Measurements from ENCODE around the gene TMA7. TPM values are rescaled to one million over a fixed set of nuclear protein-coding genes. Genes with fewer than 3 reads are reported as not detected.

The TMA7 gene
- total RNA-seq, 2 donors from 2014 or later, result 290 to 326 TPM

DNA sequence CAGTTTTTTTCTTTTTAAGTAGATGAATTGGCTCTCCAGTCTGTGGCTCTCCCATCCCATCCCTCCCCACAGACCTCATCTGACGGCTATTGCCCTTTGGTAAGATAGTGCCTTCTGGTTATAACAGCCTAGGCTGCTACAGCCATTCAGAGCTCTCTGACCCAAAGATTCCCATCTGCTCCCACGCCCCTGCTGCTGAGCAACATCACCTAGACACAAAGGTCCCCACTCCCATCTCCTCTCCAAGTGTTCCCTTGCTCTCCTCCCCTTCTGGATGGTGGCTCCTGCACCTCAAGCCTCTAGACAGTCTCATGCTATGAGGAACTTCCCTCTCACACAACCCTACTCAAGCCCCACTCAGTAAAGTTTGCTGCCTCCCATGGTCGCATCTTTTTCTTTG is 44.3 kb upstream of the TMA7 start:
- Histone ChIP-seq H3K4me3 (ENCODE audit: low read length) (no peak overlapping the region), H3K9ac (ENCODE audit: extremely low read depth, low read length, poor library complexity, severe bottlenecking) (no peak overlapping the region), H3K27ac (ENCODE audit: low read depth, low read length) (no peak overlapping the region), H3K27me3 (ENCODE audit: control insufficient read depth, insufficient read depth, low read length, poor library complexity, severe bottlenecking) (peaks cover 5% of the 10 kb centered on the region), H3K4me1 (ENCODE audit: control insufficient read depth, insufficient read depth, low read length) (no peaks in the 10 kb centered on the region), H3K9me3 (ENCODE audit: control insufficient read depth, low read length) (no peaks in the 10 kb centered on the region), H3K36me3 (ENCODE audit: control insufficient read depth, insufficient read depth, low read length) (peaks cover 3% of the 10 kb centered on the region)
- H3K4me3 Mint-ChIP-seq, result no peak overlapping the region
- WGBS, 2 experiments (ENCODE audit: insufficient coverage in 1 of 2, insufficient read length in 1 of 2), result 47 to 74% methylated on average over 2 to 3 of the region's 3 CpGs
- H3K36me3 Mint-ChIP-seq (ENCODE audit: low read depth), result peaks cover 2% of the 10 kb centered on the region
- H3K27ac Mint-ChIP-seq, result no peak overlapping the region
- no peaks in the 10 kb centered on the region for H3K9me3 Mint-ChIP-seq
- TF ChIP-seq, protein P1, sequence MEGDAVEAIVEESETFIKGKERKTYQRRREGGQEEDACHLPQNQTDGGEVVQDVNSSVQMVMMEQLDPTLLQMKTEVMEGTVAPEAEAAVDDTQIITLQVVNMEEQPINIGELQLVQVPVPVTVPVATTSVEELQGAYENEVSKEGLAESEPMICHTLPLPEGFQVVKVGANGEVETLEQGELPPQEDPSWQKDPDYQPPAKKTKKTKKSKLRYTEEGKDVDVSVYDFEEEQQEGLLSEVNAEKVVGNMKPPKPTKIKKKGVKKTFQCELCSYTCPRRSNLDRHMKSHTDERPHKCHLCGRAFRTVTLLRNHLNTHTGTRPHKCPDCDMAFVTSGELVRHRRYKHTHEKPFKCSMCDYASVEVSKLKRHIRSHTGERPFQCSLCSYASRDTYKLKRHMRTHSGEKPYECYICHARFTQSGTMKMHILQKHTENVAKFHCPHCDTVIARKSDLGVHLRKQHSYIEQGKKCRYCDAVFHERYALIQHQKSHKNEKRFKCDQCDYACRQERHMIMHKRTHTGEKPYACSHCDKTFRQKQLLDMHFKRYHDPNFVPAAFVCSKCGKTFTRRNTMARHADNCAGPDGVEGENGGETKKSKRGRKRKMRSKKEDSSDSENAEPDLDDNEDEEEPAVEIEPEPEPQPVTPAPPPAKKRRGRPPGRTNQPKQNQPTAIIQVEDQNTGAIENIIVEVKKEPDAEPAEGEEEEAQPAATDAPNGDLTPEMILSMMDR (conservative IDR thresholded peaks at IDR 0.05), result no peak
- no peak for DNase-seq
- no peaks in the 10 kb centered on the region for H3K4me1 Mint-ChIP-seq
- H3K27me3 Mint-ChIP-seq (ENCODE audit: insufficient read depth), result peaks cover 15% of the 10 kb centered on the region

DNA sequence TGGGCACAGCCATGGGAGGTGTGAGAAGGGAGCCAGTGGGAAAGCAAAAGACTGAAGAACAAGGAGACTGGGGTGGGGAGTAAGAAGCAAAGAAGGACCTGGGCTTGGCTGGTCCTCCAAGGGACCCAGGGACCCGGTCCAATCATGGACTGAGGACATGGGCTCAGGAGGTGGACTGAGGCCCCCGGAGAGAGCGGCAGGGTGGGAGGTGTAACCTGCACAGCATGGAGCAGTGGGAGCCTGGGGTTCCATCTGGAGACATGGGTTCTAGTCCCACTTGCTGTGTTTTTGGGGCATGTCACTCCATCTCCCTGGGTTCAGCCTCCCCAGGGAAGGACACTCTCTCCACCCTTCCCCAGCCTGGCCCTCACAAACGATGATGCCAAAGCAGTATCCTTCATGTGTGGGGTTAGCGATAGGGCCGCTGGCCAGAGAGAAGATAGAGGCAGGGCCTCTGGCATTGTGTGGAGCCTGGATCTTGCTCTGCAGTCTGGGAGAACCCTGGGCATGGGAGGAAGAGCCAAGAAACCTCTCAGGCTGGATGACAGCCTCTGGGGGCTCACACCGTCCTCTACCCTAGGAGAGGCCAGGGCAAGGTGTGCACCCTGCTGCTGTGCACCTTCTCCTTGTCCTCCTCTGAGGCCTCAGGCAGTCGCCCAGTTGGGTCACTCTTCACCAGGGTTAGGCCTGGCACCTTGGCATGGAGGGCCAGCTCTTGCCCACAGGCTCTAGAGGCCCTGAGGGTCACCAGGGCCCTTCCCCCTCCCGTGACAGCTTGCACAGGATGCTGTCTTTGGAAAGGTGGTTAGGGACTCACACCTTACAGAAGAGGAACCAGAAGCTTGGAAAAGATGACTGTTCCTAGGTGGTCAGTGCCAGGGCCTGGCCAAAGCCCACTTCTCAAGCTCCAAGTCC is 42.0 kb upstream of the TMA7 start:
- Mint-ChIP-seq H3K9me3 (no peaks in the 10 kb centered on the region), H3K27me3 (ENCODE audit: insufficient read depth) (peaks cover 11% of the 10 kb centered on the region), H3K4me1 (no peaks in the 10 kb centered on the region), H3K4me3 (no peak overlapping the region), H3K27ac (no peak overlapping the region), H3K36me3 (ENCODE audit: low read depth) (peaks cover 16% of the 10 kb centered on the region)
- H3K27me3 ChIP-seq (ENCODE audit: control insufficient read depth, insufficient read depth, low read length, poor library complexity, severe bottlenecking), result peaks cover 5% of the 10 kb centered on the region
- 85 to 95% methylated on average over 9 of the region's 9 CpGs for WGBS, 2 experiments (ENCODE audit: insufficient coverage in 1 of 2, insufficient read length in 1 of 2)
- no peaks in the 10 kb centered on the region for H3K4me1 ChIP-seq (ENCODE audit: control insufficient read depth, insufficient read depth, low read length)
- H3K36me3 ChIP-seq (ENCODE audit: control insufficient read depth, insufficient read depth, low read length), result peaks cover 16% of the 10 kb centered on the region
- H3K9me3 ChIP-seq (ENCODE audit: control insufficient read depth, low read length), result no peaks in the 10 kb centered on the region
- peak; percentile 44 for DNase-seq
- H3K9ac ChIP-seq (ENCODE audit: extremely low read depth, low read length, poor library complexity, severe bottlenecking), result no peak overlapping the region
- TF ChIP-seq, protein P1 (conservative IDR thresholded peaks at IDR 0.05), result no peak
- H3K27ac ChIP-seq (ENCODE audit: low read depth, low read length), result no peak overlapping the region
- no peak overlapping the region for H3K4me3 ChIP-seq (ENCODE audit: low read length)

DNA sequence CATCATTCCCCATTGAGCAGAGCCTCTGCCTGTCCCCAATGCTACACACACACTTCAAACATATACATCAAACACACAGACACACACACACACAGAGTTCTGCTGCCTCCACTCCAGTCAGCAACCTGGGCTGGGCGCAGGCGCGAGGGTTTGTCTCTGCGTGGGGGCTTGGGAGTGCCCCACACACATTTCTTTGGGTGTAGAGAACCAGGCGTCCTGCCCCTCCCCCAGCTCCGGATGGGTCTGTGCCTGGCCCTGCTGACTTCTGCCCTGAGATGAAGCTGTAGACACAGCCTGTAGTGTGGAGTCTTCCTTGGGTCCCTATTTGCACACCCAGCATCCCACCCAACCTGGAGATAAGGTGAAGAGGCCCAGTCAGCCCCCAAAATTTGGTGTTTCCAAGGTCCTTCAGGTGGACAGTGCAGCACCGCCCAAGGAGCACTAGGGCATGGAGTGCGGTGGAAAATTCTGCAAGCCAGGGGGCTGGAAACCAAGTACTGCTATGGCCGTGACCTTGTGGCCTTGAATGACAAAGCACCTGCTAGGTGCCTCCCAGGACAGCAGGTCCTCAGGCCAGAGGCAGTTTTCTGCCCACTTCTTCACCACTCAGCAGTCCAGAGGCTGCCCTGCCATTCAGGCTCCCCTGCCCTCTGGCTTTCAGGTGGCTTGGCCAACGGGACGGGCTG is 41.2 kb upstream of the TMA7 start:
- no peaks in the 10 kb centered on the region for H3K4me1 Mint-ChIP-seq
- WGBS, 2 experiments (ENCODE audit: insufficient coverage in 1 of 2, insufficient read length in 1 of 2), result 87% methylated on average over 4 to 11 of the region's 11 CpGs
- Histone ChIP-seq H3K27ac (ENCODE audit: low read depth, low read length) (peak overlapping the region; percentile 53), H3K4me1 (ENCODE audit: control insufficient read depth, insufficient read depth, low read length) (no peaks in the 10 kb centered on the region), H3K9me3 (ENCODE audit: control insufficient read depth, low read length) (no peaks in the 10 kb centered on the region), H3K27me3 (ENCODE audit: control insufficient read depth, insufficient read depth, low read length, poor library complexity, severe bottlenecking) (peaks cover 5% of the 10 kb centered on the region), H3K36me3 (ENCODE audit: control insufficient read depth, insufficient read depth, low read length) (peaks cover 23% of the 10 kb centered on the region), H3K9ac (ENCODE audit: extremely low read depth, low read length, poor library complexity, severe bottlenecking) (no peak overlapping the region), H3K4me3 (ENCODE audit: low read length) (no peak overlapping the region)
- no peaks in the 10 kb centered on the region for H3K9me3 Mint-ChIP-seq
- peak; percentile 48 for DNase-seq
- H3K27ac Mint-ChIP-seq, result no peak overlapping the region
- TF ChIP-seq, protein P1 (conservative IDR thresholded peaks at IDR 0.05), result no peak
- H3K4me3 Mint-ChIP-seq, result no peak overlapping the region
- H3K36me3 Mint-ChIP-seq (ENCODE audit: low read depth), result peaks cover 22% of the 10 kb centered on the region
- H3K27me3 Mint-ChIP-seq (ENCODE audit: insufficient read depth), result peaks cover 11% of the 10 kb centered on the region

All from endodermal cell (in vitro differentiated cells).